IPS-20b (cell line): ENCODE data around the gene CYP20A1.
"Not testable (repeated sequence)": the region's sequence is repeated elsewhere in the genome, so short reads cannot be mapped to it uniquely, and the experiment has no call there.

Experiments
- H3K27ac ChIP-seq: one replicate; pipeline ENCODE4 v1.5.1; 2013; ENCODE audit warnings: low read length
- H3K27me3 ChIP-seq: 2 replicates; pipeline ENCODE4 v1.6.1; 2013; ENCODE audit warnings: mild to moderate bottlenecking, low read length, inconsistent platforms; ENCODE audit not compliant: insufficient read depth
- H3K36me3 ChIP-seq: 2 replicates; pipeline ENCODE4 v1.6.1; 2013; ENCODE audit warnings: low read depth, mild to moderate bottlenecking, inconsistent platforms, low read length, moderate library complexity; ENCODE audit not compliant: insufficient read depth
- H3K4me1 ChIP-seq: 2 replicates; pipeline ENCODE4 v1.6.1; 2013; ENCODE audit warnings: mild to moderate bottlenecking, control low read depth, inconsistent platforms, low read length, moderate library complexity; ENCODE audit not compliant: insufficient read depth
- H3K4me3 ChIP-seq: 2 replicates; pipeline ENCODE4 v1.5.1; 2013; ENCODE audit warnings: mild to moderate bottlenecking, low read length, inconsistent platforms
- H3K9ac ChIP-seq: 2 replicates; pipeline ENCODE4 v1.6.1; 2013; ENCODE audit warnings: low read depth, mild to moderate bottlenecking, inconsistent platforms, low read length, moderate library complexity
- H3K9me3 ChIP-seq: 2 replicates; pipeline ENCODE4 v1.6.1; 2013; ENCODE audit warnings: mild to moderate bottlenecking, low read depth, low read length, inconsistent platforms; ENCODE audit not compliant: insufficient read depth

Gene CYP20A1

DNA sequence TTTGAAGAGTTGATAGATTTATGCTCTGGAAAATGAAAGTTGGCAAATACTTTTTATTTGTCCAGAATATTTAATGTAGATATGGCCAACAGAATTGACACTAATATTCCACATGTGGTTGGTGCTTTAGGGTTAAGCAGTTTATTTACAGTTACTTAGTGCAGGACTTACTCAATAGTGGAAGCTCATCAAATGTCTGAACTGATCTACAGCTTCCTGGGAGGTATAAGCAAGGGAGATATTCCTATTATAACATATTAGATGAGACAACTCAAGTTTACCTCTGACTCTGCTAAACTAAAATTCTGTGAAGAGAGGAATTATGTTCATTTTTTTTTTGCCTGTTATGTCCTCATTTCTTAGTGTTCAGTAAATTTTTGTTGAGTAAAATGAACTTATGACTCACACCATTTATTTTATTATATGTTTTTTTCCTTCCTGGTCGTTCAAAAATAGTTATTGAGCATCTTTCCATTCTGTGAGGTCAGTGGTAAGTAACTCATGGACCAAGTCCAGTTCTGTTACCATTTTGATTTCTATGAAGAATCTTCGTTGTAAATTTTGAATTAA, 103.0 kb downstream of the CYP20A1 start:
- no peaks in the 10 kb centered on the region for H3K27me3 ChIP-seq
- no peak overlapping the region for H3K9ac ChIP-seq
- peaks cover 15% of the 10 kb centered on the region for H3K36me3 ChIP-seq
- H3K4me1 ChIP-seq = peaks cover 11% of the 10 kb centered on the region; the same call in 1 of the 2 replicates
- no peak overlapping the region for H3K4me3 ChIP-seq
- no peaks in the 10 kb centered on the region for H3K9me3 ChIP-seq
- H3K27ac ChIP-seq = no peak overlapping the region

DNA sequence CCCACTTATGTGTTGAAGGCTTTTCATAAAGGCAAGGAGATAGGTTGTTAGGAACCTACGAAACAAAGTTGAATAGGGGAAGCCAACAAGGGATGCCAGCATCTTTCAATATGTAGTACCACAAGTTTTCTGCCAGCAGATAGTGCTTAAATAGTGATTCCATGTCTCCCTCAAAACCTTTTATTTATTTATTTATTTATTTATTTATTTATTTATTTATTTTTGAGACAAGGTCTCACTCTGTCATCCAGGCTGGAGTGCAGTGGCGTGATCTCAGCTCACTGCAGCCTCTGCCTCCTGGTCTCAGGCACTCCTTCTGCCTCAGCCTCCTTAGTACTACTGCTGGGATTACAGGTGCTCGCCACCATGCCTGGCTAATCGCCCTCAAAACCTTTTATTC, 103.6 kb downstream of the CYP20A1 start:
- H3K9me3 ChIP-seq, H3K27me3 ChIP-seq, H3K27ac ChIP-seq, H3K4me3 ChIP-seq, H3K9ac ChIP-seq: not testable (repeated sequence)
- H3K4me1 ChIP-seq = peaks cover 11% of the 10 kb centered on the region; the same call in 1 of the 2 replicates
- peaks cover 15% of the 10 kb centered on the region for H3K36me3 ChIP-seq

DNA sequence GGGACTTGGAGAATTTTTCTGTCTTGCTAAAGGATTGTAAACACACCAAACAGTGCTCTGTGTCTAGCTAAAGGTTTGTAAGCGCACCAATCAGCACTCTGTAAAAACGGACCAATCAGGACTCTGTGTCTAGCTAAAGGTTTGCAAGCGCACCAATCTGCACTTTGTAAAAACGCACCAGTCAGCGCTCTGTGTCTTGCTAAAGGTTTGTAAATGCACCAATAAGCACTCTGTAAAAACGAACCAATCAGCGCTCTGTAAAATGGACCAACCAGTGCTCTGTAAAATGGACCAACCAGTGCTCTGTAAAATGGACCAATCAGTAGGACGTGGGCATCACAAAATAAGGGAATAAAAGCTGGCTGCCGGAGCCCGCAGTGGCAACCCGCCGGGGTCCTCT, 105.8 kb downstream of the CYP20A1 start:
- no peak overlapping the region for H3K27ac ChIP-seq
- no peak overlapping the region for H3K4me3 ChIP-seq
- peaks cover 13% of the 10 kb centered on the region for H3K36me3 ChIP-seq
- H3K4me1 ChIP-seq = peaks cover 10% of the 10 kb centered on the region; the same call in 1 of the 2 replicates
- no peak overlapping the region for H3K9ac ChIP-seq
- H3K9me3 ChIP-seq = no peaks in the 10 kb centered on the region
- no peaks in the 10 kb centered on the region for H3K27me3 ChIP-seq

DNA sequence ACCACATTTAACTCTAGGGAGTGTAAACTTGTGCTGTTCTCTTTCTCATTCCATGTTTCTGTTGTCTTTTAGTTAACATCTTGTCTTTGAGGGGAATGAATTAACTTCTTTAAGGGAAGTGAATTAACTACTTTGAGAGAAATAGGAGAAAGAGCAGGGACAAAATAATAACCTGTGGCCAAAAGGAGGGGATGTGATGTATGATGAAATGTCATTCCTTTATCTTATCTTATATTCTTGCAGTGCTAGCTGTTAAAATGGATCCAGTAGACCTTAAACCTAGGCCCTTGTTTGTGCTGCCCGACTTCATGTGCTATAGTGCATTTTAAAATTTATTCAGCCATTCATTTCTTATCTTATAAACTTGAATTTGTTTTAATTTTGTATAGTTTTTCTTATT, 107.8 kb downstream of the CYP20A1 start:
- Histone ChIP-seq H3K9ac (no peak overlapping the region), H3K36me3 (peaks cover 13% of the 10 kb centered on the region), H3K27me3 (no peaks in the 10 kb centered on the region), H3K4me3 (no peak overlapping the region), H3K27ac (no peak overlapping the region), H3K4me1 (no peaks in the 10 kb centered on the region), H3K9me3 (no peaks in the 10 kb centered on the region)

DNA sequence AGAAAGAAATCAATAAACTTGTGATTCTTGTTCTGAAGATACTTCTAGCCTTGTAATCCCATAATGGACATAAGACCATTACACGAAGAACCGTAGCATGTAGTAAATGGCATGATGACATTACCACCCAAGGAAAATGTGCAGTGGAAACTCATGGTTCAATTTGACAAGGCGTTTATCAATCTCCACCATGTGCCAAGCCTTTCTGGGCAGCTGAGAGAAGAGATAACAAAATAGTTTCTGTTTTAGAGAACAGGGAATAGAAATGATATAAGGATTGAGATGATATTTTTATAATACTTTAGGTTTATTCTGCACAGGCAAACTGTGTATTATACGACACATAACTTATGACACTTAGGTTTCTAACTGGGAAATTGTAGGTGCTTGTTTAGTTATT, 108.6 kb downstream of the CYP20A1 start:
- Histone ChIP-seq H3K4me3 (no peak overlapping the region), H3K9ac (no peak overlapping the region), H3K9me3 (no peaks in the 10 kb centered on the region), H3K27me3 (no peaks in the 10 kb centered on the region), H3K36me3 (peaks cover 17% of the 10 kb centered on the region; the same call in 1 of the 2 replicates), H3K27ac (no peak overlapping the region), H3K4me1 (no peaks in the 10 kb centered on the region)

DNA sequence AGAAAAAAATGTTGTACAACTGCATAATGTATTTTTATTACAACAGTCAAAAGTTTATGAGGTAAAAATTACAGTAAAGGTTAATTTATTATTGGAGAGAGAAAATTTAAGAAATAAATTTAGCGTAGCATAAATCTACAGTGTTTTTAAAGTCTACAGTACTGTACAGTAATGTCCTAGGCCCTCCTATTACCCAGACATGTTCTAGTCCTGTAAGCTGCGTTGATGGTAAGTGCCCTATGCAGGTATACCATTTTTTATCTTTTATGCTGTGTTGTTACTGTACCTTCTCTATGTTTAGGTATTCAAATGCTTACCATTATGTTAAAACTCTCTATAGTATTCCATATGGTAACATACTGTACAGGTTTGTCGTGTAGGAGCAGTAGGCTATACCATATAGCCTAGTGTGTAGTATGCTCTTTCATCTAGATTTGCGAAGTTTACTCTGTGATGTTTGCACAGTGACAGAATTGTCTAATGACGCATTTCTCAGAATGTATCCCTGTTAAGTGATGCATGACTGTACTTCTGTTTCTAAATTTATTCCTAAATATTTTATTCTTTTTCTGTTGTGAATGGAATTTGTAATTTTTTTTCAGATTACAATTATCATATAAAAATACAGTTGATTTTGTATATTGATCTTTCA, 113.9 kb downstream of the CYP20A1 start:
- Histone ChIP-seq H3K4me3 (no peak overlapping the region), H3K27me3 (no peaks in the 10 kb centered on the region), H3K9me3 (no peaks in the 10 kb centered on the region), H3K4me1 (no peaks in the 10 kb centered on the region), H3K36me3 (peaks cover 10% of the 10 kb centered on the region; the same call in 1 of the 2 replicates), H3K27ac (no peak overlapping the region), H3K9ac (no peak overlapping the region)

DNA sequence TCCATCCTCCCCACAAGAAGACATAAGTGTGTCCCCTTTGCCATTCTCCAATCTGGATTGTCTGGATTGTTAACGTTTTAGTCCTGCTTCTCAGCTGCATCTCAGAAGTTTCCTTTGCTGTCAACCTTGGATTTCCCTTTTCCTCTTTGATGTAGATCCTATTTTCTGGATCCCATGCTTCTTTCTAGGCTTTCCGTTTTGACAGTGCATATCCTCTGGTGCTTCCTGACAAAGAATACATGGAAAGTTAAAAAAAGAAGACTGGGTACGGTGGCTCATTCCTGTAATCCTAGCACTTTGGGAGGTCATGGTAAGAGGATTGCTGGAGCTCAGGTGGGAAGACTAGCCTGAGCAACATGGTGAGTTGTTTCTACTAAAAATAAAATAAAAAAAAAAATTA, 116.1 kb downstream of the CYP20A1 start:
- Histone ChIP-seq H3K4me3 (no peak overlapping the region), H3K36me3 (peaks cover 10% of the 10 kb centered on the region; the same call in 1 of the 2 replicates), H3K9ac (no peak overlapping the region), H3K27me3 (no peaks in the 10 kb centered on the region), H3K27ac (no peak overlapping the region), H3K9me3 (no peaks in the 10 kb centered on the region), H3K4me1 (no peaks in the 10 kb centered on the region)
